Kidney (tissue), 14 donors: ENCODE measurements around the gene LCN1. TPM values are rescaled to one million over a fixed set of nuclear protein-coding genes. Genes with fewer than 3 reads are reported as not detected.
"Not testable (repeated sequence)": the region's sequence is repeated elsewhere in the genome, so short reads cannot be mapped to it uniquely, and the experiment has no call there.

Source experiments
- DNase-seq, 5 donors: peaks; one replicate each; pipeline ENCODE4 v3.0.0-alpha.2; 2013 to 2020
- FAIRE-seq: peaks from 2 replicates; lab custom pipeline; 2012; peaks lifted over from hg19 to GRCh38; lab: Jason Lieb, UNC
- H3K27ac ChIP-seq, 2 donors: one replicate each; pipeline ENCODE4 v1.7.0; 2013; ENCODE audit warnings: low read depth in 2 of 2, low read length in 2 of 2, inconsistent platforms in 1 of 2
- H3K27me3 ChIP-seq: one replicate; pipeline ENCODE4 v1.7.1; 2013; ENCODE audit warnings: low read length, inconsistent platforms; ENCODE audit not compliant: control insufficient read depth, insufficient read depth
- H3K36me3 ChIP-seq, 3 donors: one replicate each; pipeline versions ENCODE4 v1.7.0 to v1.7.1; 2013; ENCODE audit warnings: low read length in 3 of 3, control low read depth in 1 of 3, inconsistent platforms in 1 of 3; ENCODE audit not compliant: insufficient read depth in 3 of 3, control insufficient read depth in 2 of 3
- H3K4me1 ChIP-seq, 3 donors: one replicate each; pipeline versions ENCODE4 v1.7.0 to v1.7.1; 2013; ENCODE audit warnings: low read length in 3 of 3, inconsistent platforms in 1 of 3, low read depth in 1 of 3; ENCODE audit not compliant: control insufficient read depth in 2 of 3, insufficient read depth in 2 of 3
- H3K4me3 ChIP-seq, 3 donors: one replicate each; pipeline versions ENCODE4 v1.7.0 to v1.8.1; 2013; ENCODE audit warnings: low read length in 3 of 3, control low read depth in 1 of 3, inconsistent platforms in 1 of 3
- H3K9ac ChIP-seq, 3 donors: one replicate each; pipeline versions ENCODE4 v1.7.0 to v1.7.1; 2013; ENCODE audit warnings: low read length in 3 of 3, control low read depth in 1 of 3, inconsistent platforms in 1 of 3
- H3K9me3 ChIP-seq, 3 donors: one replicate each; pipeline versions ENCODE4 v1.7.0 to v1.7.1; 2013; ENCODE audit warnings: low read length in 3 of 3, control low read depth in 1 of 3, inconsistent platforms in 1 of 3; ENCODE audit not compliant: control insufficient read depth in 2 of 3, insufficient read depth in 1 of 3
- CTCF ChIP-seq: IDR thresholded peaks from 3 replicates; pipeline ENCODE4 v1.5.1; 2012; ENCODE audit warnings: mild to moderate bottlenecking, moderate library complexity, borderline replicate concordance; ENCODE audit not compliant: insufficient read depth; ENCODE audit errors: extremely low read depth
- intact Hi-C: fragments of 100-400 bp; cut with DNase I; formaldehyde crosslinking; loops from one replicate; pipeline ENCODE4 v1.11.1; 2022
- polyA plus RNA-seq: library from polyadenylated mRNA; stranded (reverse); fragments of 350-450 nt; fragmentation: Illumina TruSeq; extraction: RNeasy Lipid Tissue Mini Kit (QIAGEN cat#74804); gene quantifications from one replicate; pipeline ENCODE4 v1.2.3, GENCODE V29; 2014; ENCODE audit warnings: low read depth, low replicate concordance; ENCODE audit not compliant: insufficient read depth
- total RNA-seq: library from RNA; stranded (reverse); fragmentation: NEBNext Ultra II Directional; extraction: Animal tissue kit (Norgen Biotek cat#: 25700); gene quantifications from one replicate; pipeline ENCODE4 v1.2.1, GENCODE V29; 2021
- donor health status: control.
- donor health status: control.
- donor health status: control.
- donor health status: control.
- donor health status: control.
- donor health status: DM: yes; HTN: yes; CAD: no.
- donor health status: Normal renal cell carcinoma (clear cell type).

The LCN1 gene
- total and polyA plus RNA-seq, 2 donors from 2014 or later = not detected

GRCh38 chr9:135526089-135526729 lies 5.0 kb downstream of the LCN1 start:
- H3K9me3 ChIP-seq = peaks cover 0 to 8% (median 0%) of the 10 kb centered on the region in 3 donors
- H3K9ac ChIP-seq = no peak overlapping the region
- H3K4me3 ChIP-seq = no peak overlapping the region
- no peaks in the 10 kb centered on the region for H3K4me1 ChIP-seq
- TF ChIP-seq CTCF = no peak
- H3K27ac ChIP-seq = no peak overlapping the region
- intact Hi-C loops = no loop called here
- H3K27me3 ChIP-seq = no peaks in the 10 kb centered on the region
- no peak for FAIRE-seq
- no peaks in the 10 kb centered on the region for H3K36me3 ChIP-seq
- DNase-seq = peak in 2 of 5 donors; percentile 3 to 24

- no peak overlapping the region for H3K4me3 ChIP-seq
- DNase-seq = peak in 2 of 5 donors; percentile 8 to 37
- H3K27ac ChIP-seq = no peak overlapping the region
- no peak for FAIRE-seq
- peaks cover 0 to 8% (median 0%) of the 10 kb centered on the region in 3 donors for H3K9me3 ChIP-seq
- H3K27me3 ChIP-seq = no peaks in the 10 kb centered on the region
- no peak overlapping the region for H3K9ac ChIP-seq
- no peaks in the 10 kb centered on the region for H3K4me1 ChIP-seq
- H3K36me3 ChIP-seq = no peaks in the 10 kb centered on the region
- intact Hi-C loops = no loop called here
- no peak for TF ChIP-seq CTCF
Observed at GRCh38 chr9:135526730-135527571, 5.7 kb downstream of the LCN1 start.

- intact Hi-C loops, FAIRE-seq, H3K9ac ChIP-seq, H3K9me3 ChIP-seq, H3K36me3 ChIP-seq, H3K27me3 ChIP-seq, H3K27ac ChIP-seq, H3K4me3 ChIP-seq, H3K4me1 ChIP-seq: not testable (repeated sequence)
- DNase-seq = peak in 1 of 5 donors; percentile 6
Observed at GRCh38 chr9:135528842-135529435, 7.7 kb downstream of the LCN1 start.

- Histone ChIP-seq H3K27me3 (no peaks in the 10 kb centered on the region), H3K9me3 (peaks cover 0 to 8% (median 0%) of the 10 kb centered on the region in 3 donors), H3K4me1 (no peaks in the 10 kb centered on the region), H3K9ac (no peak overlapping the region), H3K36me3 (no peaks in the 10 kb centered on the region), H3K4me3 (no peak overlapping the region), H3K27ac (no peak overlapping the region)
- no peak for FAIRE-seq
- no peak for DNase-seq
- TF ChIP-seq CTCF = no peak
- intact Hi-C loops = no loop called here
Observed at GRCh38 chr9:135530146-135530545, 8.9 kb downstream of the LCN1 start.
